ENCODE results near the gene ZNF385B. TPM values are rescaled to one million over a fixed set of nuclear protein-coding genes. Genes with fewer than 3 reads are reported as not detected.

ZNF385B gene
- total and polyA plus RNA-seq, 8 donors, result 4.6 to 51.3 (median 6.1) TPM

DNA sequence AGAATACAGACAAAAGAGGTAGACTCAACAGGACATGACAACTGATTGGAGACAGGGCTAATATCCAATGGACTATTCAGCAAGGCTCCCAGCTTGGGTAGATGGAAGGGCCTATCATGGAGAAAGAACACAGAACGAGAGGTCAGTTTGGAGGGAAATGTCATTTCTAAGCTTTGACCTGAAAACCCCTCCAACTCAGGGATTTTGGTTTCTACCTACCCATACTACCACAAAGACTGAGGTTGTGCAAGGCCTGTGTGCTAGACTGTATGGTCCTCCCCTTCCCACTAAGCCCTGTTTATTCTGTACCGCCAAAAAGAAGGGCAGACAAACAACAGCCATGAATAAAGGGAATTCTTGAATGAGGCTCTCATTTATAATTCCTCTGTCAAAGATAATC is 288.9 kb downstream of the ZNF385B start:
- no peak for ATAC-seq
- H3K36me3 ChIP-seq, result no peaks in the 10 kb centered on the region
- no peaks in the 10 kb centered on the region for H3K9me3 ChIP-seq
- intact Hi-C loops (cut with DNase I), result no loop called here
- peak overlapping the region in 1 of 2 donors; percentile 52 for H3K27ac ChIP-seq
- DNase-seq, result no peak
- TF ChIP-seq CTCF (IDR thresholded peaks at IDR 0.05), result no peak
- H3K4me3 ChIP-seq, result no peak overlapping the region
- H3K27me3 ChIP-seq, result no peaks in the 10 kb centered on the region
- no peaks in the 10 kb centered on the region for H3K4me1 ChIP-seq

GRCh38 chr2:179571721-179572120 is 289.7 kb downstream of the ZNF385B start:
- DNase-seq (no peak), ATAC-seq (peak; percentile 51)
- intact Hi-C loops (cut with DNase I), result no loop called here
- Histone ChIP-seq H3K27ac (peak overlapping the region; percentile 38 to 52), H3K27me3 (no peaks in the 10 kb centered on the region), H3K9me3 (no peaks in the 10 kb centered on the region), H3K4me1 (no peaks in the 10 kb centered on the region), H3K4me3 (no peak overlapping the region), H3K36me3 (no peaks in the 10 kb centered on the region)
- TF ChIP-seq CTCF (IDR thresholded peaks at IDR 0.05), result no peak

GRCh38 chr2:179571252-179571651 is 290.2 kb downstream of the ZNF385B start:
- Histone ChIP-seq H3K4me3 (no peak overlapping the region), H3K27me3 (no peaks in the 10 kb centered on the region), H3K27ac (peak overlapping the region in 1 of 2 donors; percentile 52), H3K4me1 (no peaks in the 10 kb centered on the region), H3K9me3 (no peaks in the 10 kb centered on the region), H3K36me3 (no peaks in the 10 kb centered on the region)
- no peak for TF ChIP-seq CTCF (IDR thresholded peaks at IDR 0.05)
- no peak for DNase-seq
- ATAC-seq, result peak; percentile 81
- intact Hi-C loops (cut with DNase I), result no loop called here

- no peaks in the 10 kb centered on the region for H3K27me3 ChIP-seq
- H3K27ac ChIP-seq, result no peak overlapping the region
- ATAC-seq (peak; percentile 42), DNase-seq (peak in 1 of 4 donors; percentile 26)
- H3K4me3 ChIP-seq, result no peak overlapping the region
- no peaks in the 10 kb centered on the region for H3K36me3 ChIP-seq
- no peak for TF ChIP-seq CTCF (IDR thresholded peaks at IDR 0.05)
- H3K9me3 ChIP-seq, result no peaks in the 10 kb centered on the region
- H3K4me1 ChIP-seq, result no peaks in the 10 kb centered on the region
- intact Hi-C loops (cut with DNase I), result no loop called here
Measured at GRCh38 chr2:179569831-179570233, 291.6 kb downstream of the ZNF385B start.

DNA sequence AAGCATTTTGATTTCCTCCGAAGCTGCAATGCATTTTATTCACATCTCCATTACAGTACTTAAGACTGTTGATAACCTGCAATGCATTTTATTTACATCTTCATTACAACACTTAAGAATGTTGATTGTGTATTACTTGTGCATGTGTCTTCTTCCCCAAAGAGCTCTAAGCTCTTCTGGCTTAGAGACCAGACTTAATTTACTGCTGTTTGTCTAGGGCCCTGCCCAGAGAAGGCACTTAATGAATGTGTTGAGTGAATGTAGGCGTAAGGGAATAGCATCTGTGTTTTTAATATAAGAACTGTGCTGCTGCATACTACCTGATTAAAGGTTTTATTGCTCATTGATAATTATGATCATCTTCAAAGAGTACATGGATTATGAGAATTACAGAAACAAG is 295.6 kb downstream of the ZNF385B start:
- no peak for ATAC-seq
- DNase-seq, result no peak
- no peak for TF ChIP-seq CTCF (IDR thresholded peaks at IDR 0.05)
- no peaks in the 10 kb centered on the region for H3K27me3 ChIP-seq
- no peak overlapping the region for H3K27ac ChIP-seq
- H3K4me3 ChIP-seq, result no peak overlapping the region
- intact Hi-C loops (cut with DNase I), result no loop called here
- H3K9me3 ChIP-seq, result no peaks in the 10 kb centered on the region
- no peaks in the 10 kb centered on the region for H3K36me3 ChIP-seq
- H3K4me1 ChIP-seq, result no peaks in the 10 kb centered on the region
